Measurements from ENCODE around the gene ZNF80. TPM values are rescaled to one million over a fixed set of nuclear protein-coding genes. Genes with fewer than 3 reads are reported as not detected.
"Not testable (repeated sequence)": the region's sequence is repeated elsewhere in the genome, so short reads cannot be mapped to it uniquely, and the experiment has no call there.

Gene ZNF80
- under 1 TPM in 1 of 2 donors, not detected in 1; 0.40 TPM for total RNA-seq

- Mint-ChIP-seq H3K27ac (peak within 1 kb of the TSS in 1 of 2 donors; percentile 85), H3K4me3 (peak within 1 kb of the TSS; percentile 51), H3K4me1 (ENCODE audit: low read depth in 2 of 2) (peaks cover 39 to 44% of the 10 kb centered on the region in 2 donors)
- DNase-seq (ENCODE audit: low spot score); H3K36me3 Mint-ChIP-seq; ATAC-seq; H3K9me3 Mint-ChIP-seq; H3K27me3 Mint-ChIP-seq: not testable (repeated sequence)
Measured at GRCh38 chr3:114237478-114237877, at the start of gene ZNF80. Gene ZNF80 (minus strand): TSS chr3:114237578. CDS start chr3:114237074, 504 bp downstream.

- H3K4me1 Mint-ChIP-seq (ENCODE audit: low read depth in 2 of 2) = peaks cover 31 to 34% of the 10 kb centered on the region in 2 donors
- DNase-seq (ENCODE audit: low spot score) = no peak
- ATAC-seq = no peak
- H3K27me3 Mint-ChIP-seq = no peaks in the 10 kb centered on the region
- no peaks in the 10 kb centered on the region for H3K36me3 Mint-ChIP-seq
- H3K4me3 Mint-ChIP-seq = peak overlapping the region; percentile 78
- peaks cover 2% of the 10 kb centered on the region for H3K9me3 Mint-ChIP-seq
- peak overlapping the region; percentile 86 to 92 for H3K27ac Mint-ChIP-seq
Measured at GRCh38 chr3:114286266-114286665, 48.9 kb upstream of the ZNF80 start.

GRCh38 chr3:114285648-114286230 lies 48.4 kb upstream of the ZNF80 start:
- DNase-seq (ENCODE audit: low spot score) (no peak), ATAC-seq (peak in 1 of 2 donors; percentile 57)
- Mint-ChIP-seq H3K36me3 (no peaks in the 10 kb centered on the region), H3K4me1 (ENCODE audit: low read depth in 2 of 2) (peaks cover 26 to 29% of the 10 kb centered on the region in 2 donors), H3K4me3 (peak overlapping the region; percentile 78), H3K27me3 (no peaks in the 10 kb centered on the region), H3K9me3 (peaks cover 2% of the 10 kb centered on the region), H3K27ac (peak overlapping the region; percentile 86 to 92)

- H3K27me3 Mint-ChIP-seq = no peaks in the 10 kb centered on the region
- H3K9me3 Mint-ChIP-seq = peaks cover 2% of the 10 kb centered on the region
- DNase-seq (ENCODE audit: low spot score) (no peak), ATAC-seq (no peak)
- H3K4me3 Mint-ChIP-seq = no peak overlapping the region
- peaks cover 15 to 18% of the 10 kb centered on the region in 2 donors for H3K4me1 Mint-ChIP-seq (ENCODE audit: low read depth in 2 of 2)
- H3K36me3 Mint-ChIP-seq = no peaks in the 10 kb centered on the region
- H3K27ac Mint-ChIP-seq = peak overlapping the region; percentile 86 to 92
Measured at GRCh38 chr3:114284644-114285043, 47.3 kb upstream of the ZNF80 start.

GRCh38 chr3:114276856-114277255 lies 39.5 kb upstream of the ZNF80 start:
- Mint-ChIP-seq H3K4me1 (ENCODE audit: low read depth in 2 of 2) (peaks cover 29 to 32% of the 10 kb centered on the region in 2 donors), H3K36me3 (peaks cover 14% of the 10 kb centered on the region)
- not testable (repeated sequence) for H3K27ac Mint-ChIP-seq; DNase-seq (ENCODE audit: low spot score); H3K9me3 Mint-ChIP-seq; H3K4me3 Mint-ChIP-seq; H3K27me3 Mint-ChIP-seq; ATAC-seq

- Mint-ChIP-seq H3K27me3 (no peaks in the 10 kb centered on the region), H3K4me1 (ENCODE audit: low read depth in 2 of 2) (peaks cover 36 to 39% of the 10 kb centered on the region in 2 donors), H3K36me3 (peaks cover 19% of the 10 kb centered on the region), H3K4me3 (no peak overlapping the region), H3K27ac (peak overlapping the region; percentile 2 to 49), H3K9me3 (peaks cover 10% of the 10 kb centered on the region)
- DNase-seq (ENCODE audit: low spot score) = no peak
- peak in 1 of 2 donors; percentile 58 for ATAC-seq
Measured at GRCh38 chr3:114274929-114275328, 37.6 kb upstream of the ZNF80 start.

GRCh38 chr3:114272271-114272670 lies 34.9 kb upstream of the ZNF80 start:
- Mint-ChIP-seq H3K27me3 (no peaks in the 10 kb centered on the region), H3K9me3 (peaks cover 17% of the 10 kb centered on the region), H3K4me1 (ENCODE audit: low read depth in 2 of 2) (peaks cover 37 to 41% of the 10 kb centered on the region in 2 donors), H3K36me3 (peaks cover 40% of the 10 kb centered on the region), H3K27ac (peak overlapping the region; percentile 10 to 25), H3K4me3 (no peak overlapping the region)
- ATAC-seq (no peak), DNase-seq (ENCODE audit: low spot score) (no peak)

DNA sequence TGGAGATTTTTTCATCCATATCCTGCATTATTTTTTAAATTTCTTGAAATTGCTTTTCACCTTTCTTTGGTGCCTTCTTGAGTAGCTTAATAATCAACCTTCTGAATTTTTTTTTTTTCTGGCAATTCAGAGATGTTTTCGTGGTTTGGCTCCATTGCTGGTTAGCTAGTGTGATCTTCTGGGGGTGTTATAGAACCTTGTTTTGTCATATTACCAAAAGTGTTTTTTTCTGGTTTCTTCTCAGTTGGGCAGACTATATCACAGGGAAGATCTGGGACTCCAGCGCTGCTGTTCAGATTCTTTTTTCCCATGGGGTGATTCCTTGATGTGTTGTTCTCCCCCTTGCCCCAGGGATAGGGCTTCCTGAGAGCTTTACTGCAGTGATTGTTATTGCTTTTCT lies 32.6 kb upstream of the ZNF80 start:
- Mint-ChIP-seq H3K27ac (no peak overlapping the region), H3K4me3 (no peak overlapping the region), H3K27me3 (no peaks in the 10 kb centered on the region), H3K36me3 (peaks cover 46% of the 10 kb centered on the region), H3K4me1 (ENCODE audit: low read depth in 2 of 2) (peaks cover 29 to 35% of the 10 kb centered on the region in 2 donors), H3K9me3 (peaks cover 20% of the 10 kb centered on the region)
- no peak for DNase-seq (ENCODE audit: low spot score)
- ATAC-seq = no peak

- Mint-ChIP-seq H3K4me1 (ENCODE audit: low read depth in 2 of 2) (no peaks in the 10 kb centered on the region), H3K27me3 (no peaks in the 10 kb centered on the region), H3K9me3 (no peaks in the 10 kb centered on the region), H3K36me3 (peaks cover 9% of the 10 kb centered on the region), H3K4me3 (no peak overlapping the region), H3K27ac (no peak overlapping the region)
- no peak for DNase-seq (ENCODE audit: low spot score)
- no peak for ATAC-seq
Measured at GRCh38 chr3:114260152-114260551, 22.8 kb upstream of the ZNF80 start.

GRCh38 chr3:114259566-114259965 lies 22.2 kb upstream of the ZNF80 start:
- H3K27ac Mint-ChIP-seq = no peak overlapping the region
- H3K9me3 Mint-ChIP-seq = no peaks in the 10 kb centered on the region
- DNase-seq (ENCODE audit: low spot score) (no peak), ATAC-seq (no peak)
- peaks cover 9% of the 10 kb centered on the region for H3K36me3 Mint-ChIP-seq
- H3K27me3 Mint-ChIP-seq = no peaks in the 10 kb centered on the region
- no peak overlapping the region for H3K4me3 Mint-ChIP-seq
- no peaks in the 10 kb centered on the region for H3K4me1 Mint-ChIP-seq (ENCODE audit: low read depth in 2 of 2)

GRCh38 chr3:114253505-114253904 lies 16.1 kb upstream of the ZNF80 start:
- DNase-seq (ENCODE audit: low spot score) (no peak), ATAC-seq (no peak)
- H3K36me3 Mint-ChIP-seq = peaks cover 4% of the 10 kb centered on the region
- H3K4me3 Mint-ChIP-seq = no peak overlapping the region
- peak overlapping the region; percentile 11 to 46 for H3K27ac Mint-ChIP-seq
- peaks cover 12 to 14% of the 10 kb centered on the region in 2 donors for H3K4me1 Mint-ChIP-seq (ENCODE audit: low read depth in 2 of 2)
- no peaks in the 10 kb centered on the region for H3K9me3 Mint-ChIP-seq
- no peaks in the 10 kb centered on the region for H3K27me3 Mint-ChIP-seq

GRCh38 chr3:114252954-114253353 lies 15.6 kb upstream of the ZNF80 start:
- Mint-ChIP-seq H3K4me1 (ENCODE audit: low read depth in 2 of 2) (peaks cover 12 to 14% of the 10 kb centered on the region in 2 donors), H3K27ac (peak overlapping the region; percentile 11 to 46), H3K27me3 (no peaks in the 10 kb centered on the region), H3K36me3 (peaks cover 4% of the 10 kb centered on the region), H3K4me3 (no peak overlapping the region), H3K9me3 (no peaks in the 10 kb centered on the region)
- DNase-seq (ENCODE audit: low spot score) (no peak), ATAC-seq (peak in 1 of 2 donors; percentile 60)

GRCh38 chr3:114242947-114243346 lies 5.6 kb upstream of the ZNF80 start:
- no peaks in the 10 kb centered on the region for H3K27me3 Mint-ChIP-seq
- H3K4me3 Mint-ChIP-seq = peak overlapping the region; percentile 23
- peaks cover 15% of the 10 kb centered on the region for H3K9me3 Mint-ChIP-seq
- peaks cover 11% of the 10 kb centered on the region for H3K36me3 Mint-ChIP-seq
- DNase-seq (ENCODE audit: low spot score) = no peak
- ATAC-seq = peak; percentile 75 to 85
- H3K4me1 Mint-ChIP-seq (ENCODE audit: low read depth in 2 of 2) = peaks cover 17 to 21% of the 10 kb centered on the region in 2 donors
- H3K27ac Mint-ChIP-seq = peak overlapping the region in 1 of 2 donors; percentile 30

- DNase-seq (ENCODE audit: low spot score) (no peak), ATAC-seq (no peak)
- no peaks in the 10 kb centered on the region for H3K27me3 Mint-ChIP-seq
- peak overlapping the region; percentile 3 to 66 for H3K27ac Mint-ChIP-seq
- peaks cover 11% of the 10 kb centered on the region for H3K36me3 Mint-ChIP-seq
- H3K4me1 Mint-ChIP-seq (ENCODE audit: low read depth in 2 of 2) = peaks cover 27 to 29% of the 10 kb centered on the region in 2 donors
- H3K9me3 Mint-ChIP-seq = peaks cover 11% of the 10 kb centered on the region
- H3K4me3 Mint-ChIP-seq = no peak overlapping the region
Measured at GRCh38 chr3:114241262-114241661, 3.9 kb upstream of the ZNF80 start.
